IMR-90 (cell line): Measurements from ENCODE around the gene EXOSC3. TPM values are rescaled to one million over a fixed set of nuclear protein-coding genes. Genes with fewer than 3 reads are reported as not detected.

Experiments
- ATAC-seq: fragments of 200-7000 bp; cut with Tn5 transposase; 2 replicates; pipeline ENCODE4 v1.9.1; 2020; ENCODE audit warnings: low read depth, mild to moderate bottlenecking, moderate library complexity
- BruUV-seq: library from RNA; stranded (reverse); fragments of 400-500 nt; replicated peaks from 2 replicates; lab custom pipeline; 2021; lab: Mats Ljungman, UMichigan
- CTCF ChIA-PET: fragments of 300-600 bp; formaldehyde crosslinking; extraction: SDS; loops from one replicate; lab custom pipeline; 2021; ENCODE audit warnings: antibody characterized with exemption; lab: Yijun Ruan, JAX
- POLR2A ChIA-PET: fragments of 300-600 bp; sonication (Branson Sonifier 250); formaldehyde crosslinking; loops from one replicate; lab custom pipeline; 2022; ENCODE audit warnings: antibody characterized with exemption; ENCODE audit not compliant: unreplicated experiment; lab: Charles Lee
- DNase-seq: peaks from one replicate; pipeline ENCODE4 v3.0.0; 2013
- H2AFZ ChIP-seq: replicated peaks from 2 replicates; pipeline ENCODE3; 2013; ENCODE audit warnings: low read length, mild to moderate bottlenecking; ENCODE audit not compliant: poor library complexity
- H2AK5ac ChIP-seq: 2 replicates; pipeline ENCODE4 v1.6.1; 2013; ENCODE audit warnings: low read depth, low read length, inconsistent platforms
- H2AK9ac ChIP-seq: replicated peaks from 2 replicates; pipeline ENCODE3; 2013; ENCODE audit warnings: mild to moderate bottlenecking, low read depth, low read length, moderate library complexity; ENCODE audit not compliant: poor library complexity
- H2BK120ac ChIP-seq: 2 replicates; pipeline ENCODE4 v1.6.1; 2013; ENCODE audit warnings: low read depth, low read length, inconsistent platforms
- H2BK15ac ChIP-seq: 3 replicates; pipeline ENCODE4 v1.6.1; 2013; ENCODE audit warnings: low read depth, low read length, inconsistent platforms
- H2BK20ac ChIP-seq: 2 replicates; pipeline ENCODE4 v1.6.1; 2013; ENCODE audit warnings: low read depth, mild to moderate bottlenecking, inconsistent platforms, low read length, moderate library complexity
- H2BK5ac ChIP-seq: 2 replicates; pipeline ENCODE4 v1.6.1; 2013; ENCODE audit warnings: mild to moderate bottlenecking, low read depth, low read length, inconsistent platforms; ENCODE audit not compliant: poor library complexity, severe bottlenecking
- H3K14ac ChIP-seq: replicated peaks from 2 replicates; pipeline ENCODE4 v1.6.1; 2013; ENCODE audit warnings: low read depth, low read length, inconsistent platforms
- H3K18ac ChIP-seq: 2 replicates; pipeline ENCODE4 v1.6.1; 2013; ENCODE audit warnings: low read depth, low read length, control low read depth
- H3K23ac ChIP-seq: 2 replicates; pipeline ENCODE4 v1.6.1; 2013; ENCODE audit warnings: low read depth, low read length, inconsistent platforms
- H3K27ac ChIP-seq: 2 replicates; pipeline ENCODE4 v1.5.1; 2013; ENCODE audit warnings: mild to moderate bottlenecking, control low read depth, low read length; ENCODE audit not compliant: insufficient read depth
- H3K27me3 ChIP-seq: 2 replicates; pipeline ENCODE4 v1.6.1; 2013; ENCODE audit warnings: low read length; ENCODE audit not compliant: control insufficient read depth, insufficient read depth
- H3K36me3 ChIP-seq: 2 replicates; pipeline ENCODE4 v1.6.1; 2013; ENCODE audit warnings: low read length, mixed read lengths; ENCODE audit not compliant: control insufficient read depth, insufficient read depth
- H3K4ac ChIP-seq: 2 replicates; pipeline ENCODE4 v1.6.1; 2013; ENCODE audit warnings: low read depth, low read length, inconsistent platforms
- H3K4me1 ChIP-seq: 2 replicates; pipeline ENCODE4 v1.6.1; 2013; ENCODE audit warnings: low read length, mixed read lengths; ENCODE audit not compliant: control insufficient read depth, insufficient read depth
- H3K4me2 ChIP-seq: 2 replicates; pipeline ENCODE4 v1.6.1; 2013; ENCODE audit warnings: low read depth, mild to moderate bottlenecking, control low read depth, low read length, moderate library complexity
- H3K4me3 ChIP-seq: 2 replicates; pipeline ENCODE4 v1.5.1; 2013; ENCODE audit warnings: low read depth, mild to moderate bottlenecking, control low read depth, low read length, moderate library complexity; ENCODE audit not compliant: insufficient read depth
- H3K56ac ChIP-seq: 2 replicates; pipeline ENCODE4 v1.6.1; 2013; ENCODE audit warnings: low read length, inconsistent platforms; ENCODE audit not compliant: insufficient read depth; ENCODE audit errors: extremely low read depth
- H3K79me1 ChIP-seq, 2 experiments: 2 replicates each; pipeline ENCODE4 v1.6.1; 2013; ENCODE audit warnings: low read length in 2 of 2, inconsistent platforms in 1 of 2, low read depth in 1 of 2
- H3K9ac ChIP-seq: 2 replicates; pipeline ENCODE4 v1.6.1; 2013; ENCODE audit warnings: low read depth, low read length, control low read depth
- H3K9me1 ChIP-seq: 2 replicates; pipeline ENCODE4 v1.6.1; 2013; ENCODE audit warnings: low read length, inconsistent platforms; ENCODE audit not compliant: insufficient read depth
- H3K9me3 ChIP-seq: 2 replicates; pipeline ENCODE4 v1.6.1; 2013; ENCODE audit warnings: low read length; ENCODE audit not compliant: control insufficient read depth, insufficient read depth
- H4K20me1 ChIP-seq: 2 replicates; pipeline ENCODE4 v1.6.1; 2013; ENCODE audit warnings: low read length, inconsistent platforms; ENCODE audit not compliant: insufficient read depth
- H4K5ac ChIP-seq: 2 replicates; pipeline ENCODE4 v1.6.1; 2013; ENCODE audit warnings: mild to moderate bottlenecking, low read depth, low read length, control low read depth
- H4K8ac ChIP-seq, 2 experiments: 2 replicates each; pipeline ENCODE4 v1.6.1; 2013; ENCODE audit warnings: low read depth in 2 of 2, low read length in 2 of 2, control low read depth in 1 of 2, inconsistent platforms in 1 of 2
- H4K91ac ChIP-seq: 2 replicates; pipeline ENCODE4 v1.6.1; 2013; ENCODE audit warnings: low read depth, low read length, inconsistent platforms; ENCODE audit not compliant: insufficient read depth
- BHLHE40 ChIP-seq: fragments of 150-350 bp; IDR thresholded peaks from 2 replicates; pipeline ENCODE4 v1.6.1; 2016; ENCODE audit warnings: mild to moderate bottlenecking, low read depth, low read length
- CEBPB ChIP-seq: IDR thresholded peaks from 2 replicates; pipeline ENCODE4 v1.6.1; 2012; ENCODE audit warnings: low read depth, low read length, improper control_type of control experiment
- CHD1 ChIP-seq: IDR thresholded peaks from 2 replicates; pipeline ENCODE4 v1.6.1; 2012; ENCODE audit warnings: low read depth, low read length, improper control_type of control experiment
- CTCF ChIP-seq: conservative IDR thresholded peaks from 2 replicates; pipeline ENCODE4 v1.5.1; 2012; ENCODE audit warnings: mild to moderate bottlenecking, low read depth, low read length, improper control_type of control experiment
- ELK1 ChIP-seq: fragments of 150-350 bp; IDR thresholded peaks from 2 replicates; pipeline ENCODE4 v1.6.1; 2016; ENCODE audit warnings: low read depth, mild to moderate bottlenecking, low read length, moderate library complexity, borderline replicate concordance
- FOS ChIP-seq: fragments of 150-350 bp; IDR thresholded peaks from 2 replicates; pipeline ENCODE4 v1.6.1; 2016; ENCODE audit warnings: low read depth, low read length
- MAFK ChIP-seq: IDR thresholded peaks from 2 replicates; pipeline ENCODE4 v1.6.1; 2012; ENCODE audit warnings: low read depth, low read length, improper control_type of control experiment
- MAZ ChIP-seq: IDR thresholded peaks from 2 replicates; pipeline ENCODE4 v1.6.1; 2012; ENCODE audit warnings: low read depth, mild to moderate bottlenecking, low read length, improper control_type of control experiment, moderate library complexity, borderline replicate concordance
- MXI1 ChIP-seq: IDR thresholded peaks from 2 replicates; pipeline ENCODE4 v1.6.1; 2012; ENCODE audit warnings: low read depth, mild to moderate bottlenecking, low read length, moderate library complexity, borderline replicate concordance
- NFE2L2 ChIP-seq: fragments of 150-350 bp; IDR thresholded peaks from 2 replicates; pipeline ENCODE4 v1.6.1; 2016; ENCODE audit warnings: low read depth, mild to moderate bottlenecking, low read length
- POLR2A ChIP-seq: IDR thresholded peaks from 2 replicates; pipeline ENCODE4 v1.6.1; 2012; ENCODE audit warnings: mild to moderate bottlenecking, low read depth, low read length
- RAD21 ChIP-seq: IDR thresholded peaks from 2 replicates; pipeline ENCODE4 v1.6.1; 2012; ENCODE audit warnings: low read length, improper control_type of control experiment
- RCOR1 ChIP-seq: IDR thresholded peaks from 2 replicates; pipeline ENCODE4 v1.6.1; 2012; ENCODE audit warnings: mild to moderate bottlenecking, low read length, improper control_type of control experiment; ENCODE audit not compliant: insufficient replicate concordance
- RFX5 ChIP-seq: IDR thresholded peaks from 2 replicates; pipeline ENCODE4 v1.8.0; 2012; ENCODE audit warnings: low read depth, mild to moderate bottlenecking, low read length, moderate library complexity
- SMC3 ChIP-seq: fragments of 150-350 bp; IDR thresholded peaks from 2 replicates; pipeline ENCODE4 v1.6.1; 2016; ENCODE audit warnings: low read depth, mild to moderate bottlenecking, antibody characterized with exemption, low read length, moderate library complexity
- USF2 ChIP-seq: fragments of 150-350 bp; IDR thresholded peaks from 2 replicates; pipeline ENCODE4 v1.6.1; 2017; ENCODE audit warnings: mild to moderate bottlenecking, antibody characterized with exemption, low read length, low read depth
- WGBS, 2 experiments: methylation state at CpG; one replicate each; pipeline versions ENCODE4 v1.1.5 to v1.1.7; 2013; ENCODE audit warnings: missing lambda C conversion rate in 2 of 2; ENCODE audit not compliant: insufficient read length in 1 of 2; ENCODE audit errors: extremely low coverage in 2 of 2; 5-methylcytosine and 5-hydroxymethylcytosine counted together
- dilution Hi-C: fragments of 300-500 bp; cut with HindIII; formaldehyde crosslinking; loops from one replicate; pipeline ENCODE4 v1.14.3; 2018; ENCODE audit warnings: low sequenced_read_pairs; ENCODE audit not compliant: unreplicated experiment
- in situ Hi-C: fragments of 300-500 bp; cut with MboI; formaldehyde crosslinking; loops from 3 replicates; pipeline ENCODE4 v1.14.3; 2019; ENCODE audit warnings: low sequenced_read_pairs, inconsistent platforms, mixed read lengths
- intact Hi-C: fragments of 100-400 bp; cut with micrococcal nuclease; formaldehyde crosslinking; loops from 2 replicates; pipeline ENCODE4 v1.10.0; 2022
- polyA plus RNA-seq, 3 experiments: library from polyadenylated mRNA; depleted of rRNA; stranded (reverse); fragments of >200 nt; gene quantifications; 2 replicates each; pipeline ENCODE4 v1.2.3, GENCODE V29; 2012; ENCODE audit warnings: low replicate concordance in 1 of 3
- total RNA-seq: library from RNA; depleted of rRNA; stranded (reverse); fragments of >200 nt; gene quantifications from 2 replicates; pipeline ENCODE4 v1.2.3, GENCODE V29; 2012

The EXOSC3 gene
- total and polyA plus RNA-seq, 2 of the 4 experiments (the other 2 are of a cell fraction) = 27.1 to 28.9 TPM

GRCh38 chr9:37776328-37776727, 8.5 kb downstream of the EXOSC3 start:
- Histone ChIP-seq H4K5ac (no peak overlapping the region), H3K56ac (no peak overlapping the region), H3K23ac (no peak overlapping the region), H2BK15ac (no peak overlapping the region), H3K4ac (no peak overlapping the region), H3K27me3 (no peaks in the 10 kb centered on the region), H3K27ac (no peak overlapping the region), H2AK5ac (no peak overlapping the region), H2BK20ac (no peak overlapping the region), H2AK9ac (no peak overlapping the region), H3K9me1 (peaks cover 9% of the 10 kb centered on the region; the same call in 1 of the 2 replicates), H3K14ac (no peak overlapping the region), H4K91ac (no peak overlapping the region), H3K9ac (no peak overlapping the region), H3K4me1 (peaks cover 6% of the 10 kb centered on the region), H3K79me1 (peaks cover 16 to 28% of the 10 kb centered on the region in 2 experiments), H4K20me1 (no peaks in the 10 kb centered on the region; the same call in 1 of the 2 replicates), H2AFZ (no peak overlapping the region), H3K18ac (no peak overlapping the region), H2BK5ac (peak overlapping the region; percentile 24), H4K8ac (no peak overlapping the region), H3K36me3 (peaks cover 25% of the 10 kb centered on the region), H2BK120ac (no peak overlapping the region), H3K4me2 (no peak overlapping the region), H3K4me3 (no peak overlapping the region), H3K9me3 (no peaks in the 10 kb centered on the region)
- TF ChIP-seq CTCF = no peak
- no peak for TF ChIP-seq BHLHE40
- no peak for TF ChIP-seq USF2
- TF ChIP-seq POLR2A = no peak
- TF ChIP-seq CEBPB = peak; percentile 15; the same call in 1 of the 2 replicates
- TF ChIP-seq RCOR1 = peak; percentile 53
- TF ChIP-seq RFX5 = no peak
- no peak for TF ChIP-seq ELK1
- TF ChIP-seq MAFK = no peak
- TF ChIP-seq SMC3 = no peak
- no peak for TF ChIP-seq NFE2L2
- no peak for TF ChIP-seq FOS
- TF ChIP-seq MAZ = no peak
- TF ChIP-seq RAD21 = no peak
- TF ChIP-seq MXI1 = no peak
- TF ChIP-seq CHD1 = no peak
- dilution Hi-C loops (no loop called here), intact Hi-C loops (no loop called here), in situ Hi-C loops (loop anchor here (10.0 kb wide), 1 partner anchor 292 kb away; the partner anchor contains the start of gene POLR1E)
- ATAC-seq (peak; percentile 76), DNase-seq (peak; percentile 80)
- BruUV-seq = no TSS peak
- CTCF ChIA-PET = interaction anchor here (0.6 kb wide), 1 partner anchor 9 kb away, joined by 3 read pairs; the partner anchor contains the start of gene EXOSC3
- POLR2A ChIA-PET = no interaction called here
- no CpG with 5 or more reads among the region's 5 CpGs for WGBS, 2 experiments
